B cell (primary cell): ENCODE measurements around the gene NUMBL.

Experiments used
- CTCF ChIP-seq: fragments of 200-600 bp; IDR thresholded peaks from one replicate; pipeline ENCODE4 v1.8.0; 2022; ENCODE audit warnings: antibody characterized with exemption, mild to moderate bottlenecking
- EZH2 ChIP-seq: IDR thresholded peaks from 2 replicates; pipeline ENCODE4 v1.6.1; 2012; ENCODE audit warnings: borderline replicate concordance, low read depth, mild to moderate bottlenecking, moderate library complexity, low read length; ENCODE audit not compliant: insufficient read depth, poor library complexity, severe bottlenecking

- TF ChIP-seq CTCF (no peak), EZH2 (no peak)
These were observed 49.2 kb downstream of the NUMBL start for GRCh38 chr19:40641281-40641680.
